Dedifferentiated amniotic fluid mesenchymal stem cell (primary cell): ENCODE measurements around the gene AMPD2.
"Not testable (repeated sequence)": the region's sequence is repeated elsewhere in the genome, so short reads cannot be mapped to it uniquely, and the experiment has no call there.

Experiments
- DNase-seq: peaks from one replicate; pipeline ENCODE4 v3.0.0-alpha.2; 2016; ENCODE audit errors: extremely low spot score

AMPD2 gene

DNA sequence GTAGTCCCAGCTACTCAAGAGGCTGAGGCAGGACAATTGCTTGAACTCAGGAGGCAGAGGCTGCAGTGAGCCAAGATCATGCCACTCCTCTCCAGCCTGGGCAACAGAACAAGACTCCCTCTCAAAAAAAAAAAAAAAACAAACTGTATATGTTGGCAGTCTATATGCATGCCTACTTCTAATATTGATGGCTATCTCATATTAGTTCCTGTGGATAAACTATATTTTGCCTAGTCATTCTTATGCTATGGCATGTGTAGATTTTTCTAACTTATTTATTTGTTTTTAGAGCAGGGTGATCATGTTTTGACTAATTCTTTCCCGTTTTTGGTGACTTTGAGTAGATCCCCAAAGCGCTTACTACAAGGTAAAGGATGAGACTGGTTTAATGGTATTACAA, 59.0 kb downstream of the AMPD2 start:
- not testable (repeated sequence) for DNase-seq
